CD8-positive, alpha-beta memory T cell (primary cell): Measurements from ENCODE around the gene RCC1. TPM values are rescaled to one million over a fixed set of nuclear protein-coding genes. Genes with fewer than 3 reads are reported as not detected.

Experiments used
- CTCF ChIA-PET: fragments of 350-600 bp; sonication (Branson Sonifier 250); formaldehyde crosslinking; loops from one replicate; lab custom pipeline; 2021; ENCODE audit warnings: antibody characterized with exemption; lab: Charles Lee
- POLR2A ChIA-PET: fragments of 350-600 bp; sonication (Branson Sonifier 250); formaldehyde crosslinking; loops from one replicate; lab custom pipeline; 2021; ENCODE audit warnings: antibody characterized with exemption; lab: Charles Lee
- DNase-seq, 5 donors: peaks; one replicate each; pipeline versions ENCODE4 v3.0.0 to v3.0.0-alpha.2; 2020 to 2022; ENCODE audit warnings: mixed read lengths in 1 of 5
- H3K27ac ChIP-seq: one replicate; pipeline ENCODE4 v1.7.0; 2013; ENCODE audit warnings: low read depth, mild to moderate bottlenecking, low read length, moderate library complexity
- H3K27me3 ChIP-seq: 2 replicates; pipeline ENCODE4 v1.7.0; 2013; ENCODE audit warnings: low read length, mild to moderate bottlenecking; ENCODE audit not compliant: insufficient read depth, poor library complexity, severe bottlenecking
- H3K36me3 ChIP-seq: 2 replicates; pipeline ENCODE4 v1.7.0; 2013; ENCODE audit warnings: mild to moderate bottlenecking, low read length, moderate library complexity; ENCODE audit not compliant: insufficient read depth
- H3K4me1 ChIP-seq: 2 replicates; pipeline ENCODE4 v1.7.0; 2013; ENCODE audit warnings: mild to moderate bottlenecking, low read length, moderate library complexity; ENCODE audit not compliant: insufficient read depth
- H3K4me3 ChIP-seq: 2 replicates; pipeline ENCODE4 v1.7.0; 2013; ENCODE audit warnings: mild to moderate bottlenecking, low read length
- H3K9me3 ChIP-seq: 2 replicates; pipeline ENCODE4 v1.7.0; 2013; ENCODE audit warnings: mild to moderate bottlenecking, low read length
- H3K27ac Mint-ChIP-seq, 8 donors: one replicate each; pipeline ENCODE4 v1.8.0; 2020 to 2021; ENCODE audit warnings: mixed read lengths in 8 of 8, mild to moderate bottlenecking in 6 of 8, inconsistent platforms in 3 of 8, moderate library complexity in 3 of 8
- H3K27me3 Mint-ChIP-seq, 2 donors: one replicate each; pipeline ENCODE4 v1.8.0; 2020 to 2021; ENCODE audit warnings: mixed read lengths in 2 of 2, mild to moderate bottlenecking in 1 of 2, moderate library complexity in 1 of 2
- H3K36me3 Mint-ChIP-seq, 3 donors: one replicate each; pipeline ENCODE4 v1.8.0; 2020 to 2021; ENCODE audit warnings: mixed read lengths in 3 of 3, inconsistent platforms in 1 of 3, mild to moderate bottlenecking in 1 of 3
- H3K4me1 Mint-ChIP-seq, 3 donors: one replicate each; pipeline ENCODE4 v1.8.0; 2020 to 2021; ENCODE audit warnings: mixed read lengths in 3 of 3, inconsistent platforms in 1 of 3, mild to moderate bottlenecking in 1 of 3
- H3K4me3 Mint-ChIP-seq, 7 donors: one replicate each; pipeline ENCODE4 v1.8.0; 2020 to 2021; ENCODE audit warnings: mixed read lengths in 7 of 7, mild to moderate bottlenecking in 6 of 7, moderate library complexity in 4 of 7, inconsistent platforms in 2 of 7
- H3K9me3 Mint-ChIP-seq, 5 donors: one replicate each; pipeline ENCODE4 v1.8.0; 2020 to 2022; ENCODE audit warnings: mixed read lengths in 5 of 5, mild to moderate bottlenecking in 3 of 5, moderate library complexity in 2 of 5, inconsistent platforms in 1 of 5
- polyA plus RNA-seq: library from polyadenylated mRNA; unstranded; fragments of 300-500 nt; fragmentation: Illumina TruSeq; gene quantifications from one replicate; pipeline ENCODE4 v1.2.3, GENCODE V29; 2021
- total RNA-seq, 2 experiments: library from RNA; stranded (reverse); gene quantifications; one replicate each; pipeline ENCODE4 v1.2.3, GENCODE V29; 2021

RCC1 gene
- total and polyA plus RNA-seq, 3 experiments from 2014 or later = 14.0 to 116 (median 115) TPM

- ChIA-PET POLR2A (interaction anchor here (0.5 to 4.6 kb wide), 4 partner anchors 29 to 185 kb away, joined by 3 to 59 read pairs (median 4); partner anchors contain the start of genes RNU11 and YTHDF2), CTCF (interaction anchor here (1.1 to 1.5 kb wide), 2 partner anchors 33 to 185 kb away, joined by 4 read pairs; partner anchors contain the start of gene YTHDF2)
- Mint-ChIP-seq H3K36me3 (peaks cover 0 to 24% (median 0%) of the 10 kb centered on the region in 3 donors), H3K4me3 (peak overlapping the region in 1 of 7 donors; percentile 3), H3K9me3 (no peaks in the 10 kb centered on the region), H3K4me1 (peaks cover 20 to 37% (median 21%) of the 10 kb centered on the region in 3 donors), H3K27me3 (no peaks in the 10 kb centered on the region), H3K27ac (peak overlapping the region in 7 of 8 donors; percentile 63 to 99 (median 94))
- no peak overlapping the region for H3K4me3 ChIP-seq
- no peak overlapping the region for H3K27ac ChIP-seq
- H3K4me1 ChIP-seq = peaks cover 19% of the 10 kb centered on the region
- DNase-seq = no peak
- H3K27me3 ChIP-seq = no peaks in the 10 kb centered on the region
- peaks cover 4% of the 10 kb centered on the region for H3K36me3 ChIP-seq
- H3K9me3 ChIP-seq = no peaks in the 10 kb centered on the region
Observed at GRCh38 chr1:28551381-28551780, 45.5 kb downstream of the RCC1 start.

DNA sequence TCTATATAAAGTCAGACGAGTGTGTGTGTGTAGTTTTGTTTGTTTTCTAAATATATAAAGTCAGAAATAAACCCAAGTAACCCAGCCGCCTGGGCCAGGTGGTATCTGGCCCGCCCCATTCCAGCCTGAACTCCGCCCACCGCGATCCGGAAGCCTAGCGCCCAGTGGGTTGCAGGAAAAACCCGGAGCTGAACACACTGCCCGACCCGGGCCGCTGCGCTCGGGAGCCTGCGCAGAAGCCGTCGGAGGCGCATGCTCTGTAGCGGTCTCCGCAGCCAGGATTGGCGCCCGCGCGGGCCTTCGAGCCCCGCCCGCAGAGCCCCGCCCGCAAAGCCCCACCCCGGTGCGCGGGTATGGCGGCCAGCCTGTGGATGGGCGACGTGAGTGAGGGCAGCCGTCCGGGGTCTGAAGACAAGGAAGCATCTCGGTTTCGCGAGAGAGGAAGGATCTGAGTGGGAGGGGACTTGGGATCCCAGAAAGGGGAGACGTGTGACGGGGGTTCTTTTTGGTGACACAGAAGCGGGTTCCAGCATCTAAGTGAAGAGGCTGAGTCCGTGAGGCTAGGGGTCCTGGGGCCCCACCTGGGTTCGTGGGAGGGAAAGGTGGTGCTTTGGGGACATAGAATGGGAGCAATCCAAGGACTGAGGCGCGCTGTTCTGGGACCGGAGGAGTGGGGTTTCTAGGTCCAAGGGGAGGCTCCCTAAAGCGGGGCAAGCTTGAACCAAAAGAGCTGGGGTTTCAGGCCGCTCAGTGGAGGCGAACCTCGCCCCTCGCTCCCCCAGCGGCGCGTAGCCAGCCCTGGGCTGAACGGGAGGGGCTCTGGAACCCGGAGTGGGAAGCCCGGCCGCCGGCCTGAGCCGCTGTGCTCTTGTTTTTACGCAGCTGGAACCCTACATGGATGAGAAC is 47.2 kb downstream of the RCC1 start, which contains the start of gene TRNAU1AP:
TRNAU1AP (plus strand) TSS at position 328 of the 906 bp plus-strand sequence; CDS start at position 354, 26 bp downstream.
- CTCF ChIA-PET = interaction anchor here (1.0 to 2.5 kb wide), 6 partner anchors 13 to 305 kb away, joined by 3 to 7 read pairs (median 4); partner anchors contain the start of gene YTHDF2
- no peaks in the 10 kb centered on the region for H3K27me3 Mint-ChIP-seq
- peaks cover 0 to 34% (median 0%) of the 10 kb centered on the region in 3 donors for H3K36me3 Mint-ChIP-seq
- H3K9me3 Mint-ChIP-seq = no peaks in the 10 kb centered on the region
- peak within 1 kb of the TSS; percentile 97 to 100 (median 99) for H3K4me3 Mint-ChIP-seq
- H3K4me1 Mint-ChIP-seq = peaks cover 20 to 37% (median 21%) of the 10 kb centered on the region in 3 donors
- POLR2A ChIA-PET = interaction anchor here (0.5 to 4.6 kb wide), 11 partner anchors 28 to 307 kb away, joined by 3 to 59 read pairs (median 6); partner anchors contain the start of genes GMEB1, RCC1, RNU11 and TAF12
- DNase-seq = peak; percentile 95 to 97 (median 97)
- Histone ChIP-seq H3K9me3 (no peaks in the 10 kb centered on the region), H3K27ac (peak within 1 kb of the TSS; percentile 91), H3K4me1 (peaks cover 19% of the 10 kb centered on the region), H3K27me3 (no peaks in the 10 kb centered on the region), H3K4me3 (peak within 1 kb of the TSS; percentile 98), H3K36me3 (peaks cover 4% of the 10 kb centered on the region)
- H3K27ac Mint-ChIP-seq = peak within 1 kb of the TSS; percentile 94 to 99 (median 98)

- Mint-ChIP-seq H3K36me3 (peaks cover 0 to 75% (median 3%) of the 10 kb centered on the region in 3 donors), H3K27ac (peak overlapping the region in 1 of 8 donors; percentile 33), H3K27me3 (no peaks in the 10 kb centered on the region), H3K4me1 (no peaks in the 10 kb centered on the region), H3K4me3 (no peak overlapping the region), H3K9me3 (no peaks in the 10 kb centered on the region)
- Histone ChIP-seq H3K9me3 (no peaks in the 10 kb centered on the region), H3K27me3 (no peaks in the 10 kb centered on the region), H3K27ac (no peak overlapping the region), H3K4me1 (no peaks in the 10 kb centered on the region), H3K36me3 (peaks cover 35% of the 10 kb centered on the region), H3K4me3 (no peak overlapping the region)
- CTCF ChIA-PET = no interaction called here
- POLR2A ChIA-PET = no interaction called here
- no peak for DNase-seq
Observed at GRCh38 chr1:28560886-28561285, 55.0 kb downstream of the RCC1 start.

- H3K4me1 ChIP-seq = no peaks in the 10 kb centered on the region
- no peak overlapping the region for H3K27ac ChIP-seq
- Mint-ChIP-seq H3K27ac (peak overlapping the region in 1 of 8 donors; percentile 17), H3K27me3 (no peaks in the 10 kb centered on the region), H3K4me1 (no peaks in the 10 kb centered on the region), H3K9me3 (no peaks in the 10 kb centered on the region), H3K4me3 (no peak overlapping the region), H3K36me3 (peaks cover 0 to 79% (median 7%) of the 10 kb centered on the region in 3 donors)
- H3K9me3 ChIP-seq = no peaks in the 10 kb centered on the region
- H3K36me3 ChIP-seq = peaks cover 55% of the 10 kb centered on the region
- ChIA-PET POLR2A (interaction anchor here (0.5 to 1.6 kb wide), 2 partner anchors 9 to 14 kb away, joined by 3 to 4 read pairs; no protein-coding TSS in a partner anchor), CTCF (interaction anchor here (0.6 to 0.8 kb wide), 3 partner anchors 11 to 76 kb away, joined by 3 read pairs; no protein-coding TSS in a partner anchor)
- DNase-seq = no peak
- no peak overlapping the region for H3K4me3 ChIP-seq
- H3K27me3 ChIP-seq = no peaks in the 10 kb centered on the region
Observed at GRCh38 chr1:28564310-28564709, 58.5 kb downstream of the RCC1 start.

DNA sequence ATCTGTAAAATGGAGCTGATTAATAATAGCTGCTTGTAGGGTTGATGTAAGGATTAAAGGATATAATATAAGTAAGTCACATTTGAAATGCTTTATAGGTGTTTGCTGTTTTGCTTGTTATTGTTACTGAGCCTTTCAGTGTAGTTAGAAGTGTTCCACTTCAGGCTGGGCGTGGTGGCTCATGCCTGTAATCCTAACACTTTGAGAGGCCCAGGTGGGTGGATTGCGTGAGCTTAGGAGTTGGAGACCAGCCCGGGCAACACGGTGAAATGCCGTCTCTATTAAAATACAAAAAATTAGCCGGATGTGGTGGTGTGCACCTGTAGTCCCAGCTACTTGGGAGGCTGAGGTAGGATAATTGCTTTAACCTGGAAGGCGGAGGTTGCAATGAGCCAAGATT is 59.2 kb downstream of the RCC1 start:
- no peak overlapping the region for H3K27ac Mint-ChIP-seq
- H3K9me3 ChIP-seq = no peaks in the 10 kb centered on the region
- H3K36me3 ChIP-seq = peaks cover 55% of the 10 kb centered on the region
- DNase-seq = no peak
- no peaks in the 10 kb centered on the region for H3K27me3 Mint-ChIP-seq
- H3K4me3 Mint-ChIP-seq = no peak overlapping the region
- H3K9me3 Mint-ChIP-seq = no peaks in the 10 kb centered on the region
- POLR2A ChIA-PET = interaction anchor here (1.6 kb wide), 1 partner anchor 13 kb away, joined by 4 read pairs; no protein-coding TSS in a partner anchor
- H3K27ac ChIP-seq = no peak overlapping the region
- CTCF ChIA-PET = interaction anchor here (0.6 to 0.8 kb wide), 2 partner anchors 10 to 15 kb away, joined by 3 read pairs; no protein-coding TSS in a partner anchor
- no peaks in the 10 kb centered on the region for H3K4me1 ChIP-seq
- H3K36me3 Mint-ChIP-seq = peaks cover 0 to 73% (median 7%) of the 10 kb centered on the region in 3 donors
- no peaks in the 10 kb centered on the region for H3K27me3 ChIP-seq
- H3K4me1 Mint-ChIP-seq = no peaks in the 10 kb centered on the region
- H3K4me3 ChIP-seq = no peak overlapping the region

- DNase-seq = no peak
- Mint-ChIP-seq H3K27me3 (no peaks in the 10 kb centered on the region), H3K4me3 (no peak overlapping the region), H3K9me3 (no peaks in the 10 kb centered on the region), H3K27ac (peak overlapping the region in 2 of 8 donors; percentile 66 to 77), H3K36me3 (peaks cover 0 to 71% (median 7%) of the 10 kb centered on the region in 3 donors), H3K4me1 (no peaks in the 10 kb centered on the region)
- H3K9me3 ChIP-seq = no peaks in the 10 kb centered on the region
- POLR2A ChIA-PET = interaction anchor here (0.7 to 1.6 kb wide), 2 partner anchors 12 to 14 kb away, joined by 3 to 4 read pairs; no protein-coding TSS in a partner anchor
- H3K4me3 ChIP-seq = no peak overlapping the region
- H3K27me3 ChIP-seq = no peaks in the 10 kb centered on the region
- H3K4me1 ChIP-seq = no peaks in the 10 kb centered on the region
- CTCF ChIA-PET = no interaction called here
- H3K27ac ChIP-seq = no peak overlapping the region
- H3K36me3 ChIP-seq = peaks cover 48% of the 10 kb centered on the region
Observed at GRCh38 chr1:28565726-28566125, 59.9 kb downstream of the RCC1 start.

DNA sequence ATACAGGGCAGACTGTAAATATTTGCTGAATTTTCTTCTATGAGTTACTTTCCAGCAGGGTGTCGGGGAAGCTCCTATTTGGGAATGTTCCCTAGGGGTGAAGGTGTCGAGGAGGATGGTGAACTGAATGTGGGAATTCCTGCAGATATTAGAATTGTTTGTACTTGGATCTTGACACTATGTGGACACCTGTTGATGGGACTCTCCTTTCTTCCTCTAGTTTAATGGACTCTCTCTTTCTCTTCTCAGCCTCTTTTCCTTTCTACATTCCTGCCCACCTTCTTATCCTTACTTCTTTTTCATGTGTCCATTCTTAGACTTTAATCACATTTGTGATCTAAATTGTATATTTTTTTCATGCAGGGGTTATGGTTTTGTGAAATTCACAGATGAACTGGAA is 61.1 kb downstream of the RCC1 start:
- POLR2A ChIA-PET = interaction anchor here (1.2 kb wide), 1 partner anchor 15 kb away, joined by 5 read pairs; no protein-coding TSS in a partner anchor
- Histone ChIP-seq H3K27ac (no peak overlapping the region), H3K36me3 (peaks cover 45% of the 10 kb centered on the region), H3K9me3 (no peaks in the 10 kb centered on the region), H3K4me1 (no peaks in the 10 kb centered on the region), H3K27me3 (no peaks in the 10 kb centered on the region), H3K4me3 (no peak overlapping the region)
- no peak for DNase-seq
- Mint-ChIP-seq H3K9me3 (no peaks in the 10 kb centered on the region), H3K36me3 (peaks cover 3 to 70% (median 5%) of the 10 kb centered on the region in 3 donors), H3K4me3 (peak overlapping the region in 1 of 7 donors; percentile 66), H3K27ac (peak overlapping the region in 3 of 8 donors; percentile 43 to 61 (median 60)), H3K27me3 (no peaks in the 10 kb centered on the region), H3K4me1 (no peaks in the 10 kb centered on the region)
- CTCF ChIA-PET = no interaction called here
